ENCODE data around the gene MTMR8.

The MTMR8 gene

DNA sequence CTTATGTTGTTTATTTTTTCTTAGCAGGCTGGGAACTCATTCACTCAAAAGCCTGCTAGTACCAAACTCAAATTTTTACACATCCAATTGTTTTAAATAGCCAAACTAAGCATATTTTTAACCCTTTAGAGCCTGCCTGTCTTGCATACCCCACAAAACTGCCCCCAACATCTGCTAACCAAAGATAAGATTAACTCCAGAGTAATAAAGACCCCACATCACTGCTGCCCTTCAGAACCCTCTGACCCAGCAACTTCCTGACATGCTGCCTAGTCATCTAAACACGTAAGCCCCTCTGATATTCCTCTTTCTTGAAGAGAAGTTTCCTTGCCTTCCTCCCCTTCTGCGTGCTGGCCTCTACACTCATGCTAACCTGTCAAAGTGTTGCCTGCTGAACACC is 104.1 kb downstream of the MTMR8 start:
- DNase-seq: no peak

DNA sequence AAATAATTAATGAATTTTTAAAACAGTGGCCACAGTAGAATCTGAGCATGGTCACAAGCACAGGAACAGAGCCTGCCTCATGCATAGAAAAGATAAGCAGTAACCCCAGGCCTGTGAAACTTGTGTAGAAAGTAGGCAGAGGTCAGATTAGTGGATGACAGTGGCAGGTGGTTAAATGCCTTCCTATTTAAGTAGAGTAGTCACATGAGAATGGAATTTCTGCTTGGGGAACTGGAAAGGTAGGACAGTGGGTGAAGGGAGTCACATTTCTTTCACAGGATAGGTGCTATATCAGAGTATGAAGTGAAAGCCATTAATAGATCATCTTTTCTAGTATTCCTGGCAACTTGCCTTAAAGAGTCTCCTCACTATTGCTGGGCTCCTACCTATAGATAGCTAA is 130.0 kb downstream of the MTMR8 start:
- DNase-seq: no peak

DNA sequence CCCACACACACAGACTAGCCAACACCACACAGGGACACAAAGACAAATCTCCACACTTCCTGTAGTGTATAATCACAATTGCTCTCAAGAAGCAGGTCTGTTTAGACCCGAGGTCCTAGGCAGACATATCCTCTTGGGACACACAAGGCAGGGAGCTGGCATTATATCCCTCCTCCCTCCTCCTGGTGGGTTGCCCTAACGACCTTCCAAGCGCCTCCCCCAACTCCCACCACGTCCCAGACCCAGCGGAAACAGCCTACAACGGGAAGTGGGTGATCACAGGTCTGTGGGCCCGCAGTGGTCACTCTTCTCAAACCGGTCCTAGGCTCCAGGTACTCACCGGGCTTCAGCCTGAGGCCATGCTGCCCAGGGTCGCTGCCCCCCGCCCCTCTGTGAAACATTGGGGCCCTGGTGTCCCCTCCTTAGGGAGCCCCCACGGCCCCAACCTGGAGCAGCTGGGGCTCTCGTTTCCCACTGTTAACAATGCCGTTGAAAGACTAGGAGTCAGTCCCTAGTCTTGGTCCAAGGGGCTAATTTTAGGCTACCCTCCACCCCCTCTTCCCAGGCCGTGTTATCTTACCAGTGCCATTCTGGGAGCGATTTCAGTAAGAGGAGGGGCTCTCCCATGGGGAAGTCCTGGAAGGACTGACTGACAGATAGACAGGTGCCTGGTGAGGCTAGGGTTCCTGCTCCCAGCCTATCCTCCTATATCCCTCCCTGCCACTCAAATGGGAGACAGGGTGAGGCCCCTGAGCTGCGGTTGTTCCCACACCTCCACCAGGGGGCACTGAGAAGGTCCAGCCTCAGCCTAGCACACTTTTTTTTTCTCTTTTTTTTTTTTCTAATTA is 164.9 kb downstream of the MTMR8 start, which contains the start of gene ASB12:
Gene ASB12, minus strand, starts transcription at position 485 of the 848 bp plus-strand sequence. CDS start 4,957 bp downstream, outside the sequence.
- DNase-seq: no peak

DNA sequence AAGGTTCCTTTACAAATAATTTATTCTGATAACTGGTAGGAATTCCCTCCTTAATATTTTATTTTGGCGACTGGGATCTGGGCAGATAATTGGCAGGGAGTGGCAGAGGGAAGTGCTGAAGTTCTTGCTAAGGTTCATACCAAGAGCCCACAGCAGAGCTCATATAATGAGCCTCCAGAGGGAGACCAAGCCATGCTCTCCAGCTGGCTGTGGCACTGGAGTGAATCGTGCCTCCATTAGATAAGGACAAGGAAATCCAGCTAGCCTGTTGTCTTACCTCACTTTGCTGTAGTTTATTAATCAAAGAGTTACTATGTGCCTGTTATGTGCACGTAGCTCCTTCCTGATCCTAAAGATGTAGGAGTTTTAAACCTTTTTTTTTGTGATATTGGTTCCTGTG is 166.1 kb downstream of the MTMR8 start:
- no peak for DNase-seq

Measured in stimulated activated CD8-positive, alpha-beta memory T cell treated with anti-CD3 and anti-CD28 coated beads, Interleukin-4, amount 100 ng/mL, for 48 hours (primary cell).